Measurements from ENCODE around the gene FLT1.

Gene FLT1

DNA sequence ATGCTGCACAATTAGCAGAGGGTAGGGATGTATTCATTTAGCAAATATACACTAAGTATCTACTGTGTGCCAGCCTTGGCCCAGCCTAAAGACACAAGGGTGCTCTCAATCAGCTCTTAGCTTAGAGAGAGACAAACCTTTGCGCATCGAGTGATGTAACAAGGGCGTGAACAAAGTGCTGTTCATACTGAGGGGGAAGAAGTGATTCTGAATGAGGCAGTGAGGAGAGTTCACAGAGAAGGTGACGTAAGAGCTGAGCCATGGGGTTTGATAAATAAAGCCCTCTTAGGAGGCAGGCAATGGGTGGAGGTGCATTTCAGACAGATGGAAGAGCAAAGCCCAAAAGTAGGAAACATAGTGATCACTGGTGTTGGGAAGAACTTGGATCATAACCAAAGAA lies 68.5 kb downstream of the FLT1 start:
- no peak for TF ChIP-seq ZNF658 (tag by site-specific recombination; IDR thresholded peaks at IDR 0.05)
- TF ChIP-seq ZNF391 (tag by site-specific recombination; IDR thresholded peaks at IDR 0.05; ENCODE audit: borderline replicate concordance, low read depth), result no peak
- TF ChIP-seq ZNF704 (tag by site-specific recombination; IDR thresholded peaks at IDR 0.05), result no peak
- no peak for TF ChIP-seq ZNF175 (tag by site-specific recombination; IDR thresholded peaks at IDR 0.05)
- TF ChIP-seq ZIC2 (tag by site-specific recombination; IDR thresholded peaks at IDR 0.05), result no peak
- no peak for TF ChIP-seq HOXA7 (CRISPR knock-in tag; IDR thresholded peaks at IDR 0.05; ENCODE audit: borderline replicate concordance)
- TF ChIP-seq ZNF37A (tag by site-specific recombination; IDR thresholded peaks at IDR 0.05), result no peak
- no peak for TF ChIP-seq ZNF561 (tag by site-specific recombination; IDR thresholded peaks at IDR 0.05; ENCODE audit: borderline replicate concordance)
- no peak for TF ChIP-seq ZNF184 (tag by site-specific recombination; IDR thresholded peaks at IDR 0.05)
- no peak for TF ChIP-seq ZBTB21 (tag by site-specific recombination; IDR thresholded peaks at IDR 0.05)
- no peak for TF ChIP-seq GLIS2 (tag by site-specific recombination; IDR thresholded peaks at IDR 0.05)
- TF ChIP-seq ZNF510 (tag by site-specific recombination; IDR thresholded peaks at IDR 0.05; ENCODE audit: insufficient replicate concordance), result no peak
- no peak for TF ChIP-seq GLI4 (tag by site-specific recombination; IDR thresholded peaks at IDR 0.05)
- H3K27ac ChIP-seq (ENCODE audit: extremely low read depth, low read depth, low read length), result no peak overlapping the region
- H3K9me3 ChIP-seq (ENCODE audit: control insufficient read depth, insufficient read depth, low read depth, low read length), result no peaks in the 10 kb centered on the region
- POLR2A ChIA-PET, result no interaction called here
- CTCF ChIA-PET, result no interaction called here
- no peaks in the 10 kb centered on the region for H3K4me1 ChIP-seq (ENCODE audit: control insufficient read depth, insufficient read depth, low read length)
- peaks cover 0 to 58% of the 10 kb centered on the region in 2 experiments; a peak in 1 of 3 replicates for H3K36me3 ChIP-seq (ENCODE audit: control insufficient read depth in 2 of 2, insufficient read depth in 1 of 2, low read length in 2 of 2)
- no peak overlapping the region for H3K4me3 ChIP-seq (ENCODE audit: low read depth, low read length)

- no peaks in the 10 kb centered on the region for H3K4me1 ChIP-seq (ENCODE audit: control insufficient read depth, insufficient read depth, low read length)
- no peaks in the 10 kb centered on the region for H3K9me3 ChIP-seq (ENCODE audit: control insufficient read depth, insufficient read depth, low read depth, low read length)
- POLR2A ChIA-PET, result no interaction called here
Observed at GRCh38 chr13:28425793-28426192, 69.1 kb downstream of the FLT1 start.

More at GRCh38 chr13:28425793-28426192, 69.1 kb downstream of the FLT1 start:
- TF ChIP-seq ZNF747 (tag by site-specific recombination; IDR thresholded peaks at IDR 0.05) (no peak), ZFP3 (tag by site-specific recombination; IDR thresholded peaks at IDR 0.05; ENCODE audit: low read depth) (no peak), ZNF560 (tag by site-specific recombination; IDR thresholded peaks at IDR 0.05; ENCODE audit: borderline replicate concordance) (no peak), ZNF354C (tag by site-specific recombination; IDR thresholded peaks at IDR 0.05; ENCODE audit: borderline replicate concordance, low read depth) (no peak), MEIS1 (CRISPR knock-in tag; IDR thresholded peaks at IDR 0.05; ENCODE audit: borderline replicate concordance) (no peak), HOXA7 (CRISPR knock-in tag; IDR thresholded peaks at IDR 0.05; ENCODE audit: borderline replicate concordance) (no peak), EGR2 (tag by site-specific recombination; IDR thresholded peaks at IDR 0.05; ENCODE audit: low read depth) (no peak), ZBTB11 (tag by site-specific recombination; conservative IDR thresholded peaks at IDR 0.05; ENCODE audit: low read depth) (no peak), ZNF518A (tag by site-specific recombination; conservative IDR thresholded peaks at IDR 0.05; ENCODE audit: low read depth) (no peak)
- Histone ChIP-seq H3K36me3 (ENCODE audit: control insufficient read depth in 2 of 2, insufficient read depth in 1 of 2, low read length in 2 of 2) (peaks cover 0 to 53% of the 10 kb centered on the region in 2 experiments; a peak in 1 of 3 replicates), H3K4me3 (ENCODE audit: low read depth, low read length) (no peak overlapping the region), H3K27ac (ENCODE audit: extremely low read depth, low read depth, low read length) (no peak overlapping the region)
- CTCF ChIA-PET, result no interaction called here
